HAP-1 (cell line): Measurements from ENCODE around the gene ZNF624.
"Not testable (repeated sequence)": the region's sequence is repeated elsewhere in the genome, so short reads cannot be mapped to it uniquely, and the experiment has no call there.

ENCODE experiments used
- DNase-seq, 2 experiments: peaks; one replicate each; pipeline ENCODE4 v3.0.0-alpha.2; 2016 to 2020; ENCODE audit warnings: low spot score in 2 of 2
- H3K27me3 ChIP-seq: fragments of 250-450 bp; sonication (Bioruptor Pico); 2 replicates; pipeline ENCODE4 v1.5.1; 2020; ENCODE audit warnings: low read depth, mild to moderate bottlenecking, moderate library complexity
- H3K36me3 ChIP-seq: fragments of 250-450 bp; sonication (Bioruptor Pico); replicated peaks from 2 replicates; pipeline ENCODE4 v1.5.1; 2020; ENCODE audit warnings: mild to moderate bottlenecking
- H3K4me1 ChIP-seq: fragments of 250-450 bp; sonication (Bioruptor Pico); 2 replicates; pipeline ENCODE4 v1.5.1; 2020; ENCODE audit warnings: mild to moderate bottlenecking
- H3K4me3 ChIP-seq: fragments of 250-450 bp; sonication (Bioruptor Pico); 2 replicates; pipeline ENCODE4 v1.5.1; 2020; ENCODE audit warnings: mild to moderate bottlenecking, moderate library complexity
- H3K9me3 ChIP-seq: fragments of 250-450 bp; sonication (Bioruptor Pico); 2 replicates; pipeline ENCODE4 v1.5.1; 2020; ENCODE audit warnings: mild to moderate bottlenecking, moderate library complexity
- in situ Hi-C: fragments of 300-500 bp; cut with MboI; formaldehyde crosslinking; loops from 3 replicates; pipeline ENCODE4 v1.14.3; 2020; ENCODE audit warnings: low sequenced_read_pairs, inconsistent platforms, mixed read lengths

Gene ZNF624

DNA sequence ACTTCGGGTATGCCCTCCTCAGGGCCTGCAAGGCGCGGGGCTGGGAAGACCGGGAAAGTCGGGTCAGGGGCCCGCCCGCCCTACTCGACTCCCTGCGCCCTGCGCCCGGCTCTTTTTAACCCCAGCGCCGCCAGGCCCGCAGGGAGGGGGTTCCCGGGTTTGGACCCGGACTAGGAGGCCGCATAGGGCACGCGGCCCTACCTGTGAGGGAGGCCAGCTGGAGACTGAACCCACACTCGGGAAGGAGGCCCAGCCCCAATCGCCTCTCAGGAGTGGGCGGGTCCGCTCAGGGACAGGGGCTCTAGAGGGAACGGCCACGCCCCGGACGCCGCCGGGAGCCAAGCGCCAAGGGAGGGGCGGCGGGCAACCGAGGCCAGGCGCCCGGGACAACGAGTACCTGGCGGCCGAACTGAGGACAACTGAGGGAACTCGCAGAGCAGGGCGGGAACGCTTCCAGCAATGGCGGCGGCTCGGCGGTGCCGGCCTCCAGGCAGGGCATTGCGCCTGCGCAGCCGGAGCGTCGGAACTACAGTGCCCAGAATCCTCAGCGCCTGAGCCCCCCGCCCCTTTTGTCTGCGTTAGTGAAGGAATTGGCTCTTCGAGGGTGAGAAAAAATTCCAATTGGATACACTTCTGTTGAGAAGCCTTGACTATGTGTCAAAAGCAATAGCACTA is at the start of gene ZNF624:
ZNF624 (minus strand) TSS at position 484 of the 675 bp plus-strand sequence.
- Histone ChIP-seq H3K4me1 (peaks cover 9% of the 10 kb centered on the region), H3K36me3 (no peaks in the 10 kb centered on the region), H3K9me3 (no peaks in the 10 kb centered on the region; the same call in 1 of the 2 replicates), H3K27me3 (no peaks in the 10 kb centered on the region), H3K4me3 (peak within 1 kb of the TSS; percentile 64)
- DNase-seq = peak; percentile 86 to 96
- in situ Hi-C loops = no loop called here

DNA sequence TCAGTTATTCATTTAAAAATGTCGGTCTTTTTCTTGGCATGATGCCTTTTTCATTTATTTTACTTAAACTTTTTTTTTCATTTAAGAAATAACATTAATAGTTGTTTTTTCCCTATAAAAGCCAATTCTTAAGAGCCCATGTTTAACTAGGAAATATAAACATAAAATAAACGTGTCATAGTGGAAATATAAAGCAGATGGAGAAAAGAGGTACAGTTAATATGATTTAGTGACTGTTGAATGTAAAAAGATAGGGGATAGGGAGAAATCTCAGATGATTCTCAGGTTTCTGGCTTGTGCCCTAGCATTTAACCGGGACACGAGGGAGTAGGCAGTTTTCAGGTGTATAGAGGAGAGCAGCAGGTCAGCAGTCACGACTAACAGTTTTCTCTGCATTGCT is 44.0 kb upstream of the ZNF624 start:
- H3K9me3 ChIP-seq, H3K4me1 ChIP-seq, H3K36me3 ChIP-seq, DNase-seq, H3K4me3 ChIP-seq, in situ Hi-C loops, H3K27me3 ChIP-seq: not testable (repeated sequence)

DNA sequence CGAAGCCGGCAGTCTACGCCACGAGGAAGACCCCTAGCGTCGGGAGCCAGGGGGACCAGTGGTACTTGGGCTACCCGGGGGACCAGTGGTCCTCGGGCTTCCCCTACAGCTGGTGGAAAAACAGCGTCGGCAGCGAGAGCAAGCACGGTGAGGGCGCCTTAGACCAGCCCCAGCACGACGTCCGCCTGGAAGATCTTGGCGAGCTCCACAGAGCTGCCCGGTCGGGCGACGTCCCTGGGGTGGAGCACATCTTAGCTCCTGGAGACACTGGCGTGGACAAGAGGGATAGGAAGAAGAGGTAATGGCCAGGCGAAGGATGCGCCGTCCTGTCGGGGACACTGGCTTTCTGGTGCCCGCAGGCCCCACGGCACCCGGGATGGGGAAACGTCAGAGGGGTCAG is 36.8 kb upstream of the ZNF624 start:
- in situ Hi-C loops, H3K4me1 ChIP-seq, H3K36me3 ChIP-seq, H3K27me3 ChIP-seq, H3K4me3 ChIP-seq, H3K9me3 ChIP-seq, DNase-seq: not testable (repeated sequence)

DNA sequence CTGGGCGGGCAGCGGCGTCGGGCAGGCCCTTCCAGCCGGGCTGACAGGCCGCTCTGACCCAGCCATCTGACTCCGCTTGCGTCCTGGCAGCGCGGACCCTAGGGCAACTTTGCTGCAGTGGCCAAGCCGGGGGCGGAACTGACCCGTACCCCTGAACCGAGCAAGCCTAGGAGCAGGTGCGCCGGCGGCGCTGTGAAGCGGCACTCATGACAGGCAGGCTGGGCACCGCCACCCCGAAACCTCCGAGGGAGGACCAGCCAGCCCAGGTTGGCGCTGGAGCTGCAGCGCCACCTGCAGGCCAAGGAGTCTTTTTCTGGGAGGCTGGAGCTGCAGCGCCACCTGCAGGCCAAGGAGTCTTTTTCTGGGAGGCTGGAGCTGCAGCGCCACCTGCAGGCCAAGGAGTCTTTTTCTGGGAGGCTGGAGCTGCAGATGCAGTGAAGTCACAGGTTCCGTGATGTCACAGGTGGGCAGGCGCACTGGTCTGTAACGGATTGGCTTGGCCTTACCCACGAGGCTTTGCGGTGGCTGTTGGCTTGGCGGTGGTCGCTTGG is 36.2 kb upstream of the ZNF624 start, which contains the start of gene CCDC144A:
CCDC144A (plus strand) TSS at position 511 of the 551 bp plus-strand sequence. CDS start 160 bp downstream, outside the sequence.
- DNase-seq = peak in 1 of 2 experiments; percentile 10
- in situ Hi-C loops, H3K4me3 ChIP-seq: not testable (repeated sequence)

DNA sequence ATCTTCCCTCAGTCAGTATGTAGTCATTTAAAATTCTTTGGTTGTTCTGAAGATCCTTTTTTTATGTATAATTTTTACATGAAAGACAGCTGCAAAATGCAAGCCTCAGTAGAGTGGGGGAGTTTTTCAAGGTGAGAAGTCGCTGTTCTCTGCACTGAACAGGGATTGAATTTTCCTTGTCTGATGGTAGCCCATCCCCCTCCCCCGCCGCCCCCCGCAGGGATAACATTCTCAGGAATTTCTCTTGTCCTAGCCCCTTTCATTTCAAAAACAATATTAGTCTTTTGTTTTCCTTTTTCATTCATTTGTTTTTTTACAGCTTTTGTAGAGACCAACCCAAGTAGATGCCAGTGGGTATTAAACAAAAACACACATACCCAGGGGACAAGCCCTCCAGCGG is 33.5 kb upstream of the ZNF624 start:
- H3K4me3 ChIP-seq, in situ Hi-C loops: not testable (repeated sequence)
- DNase-seq = peak in 1 of 2 experiments; percentile 65

More for the DNA sequence above, 36.2 kb upstream of the ZNF624 start, which contains the start of gene CCDC144A:
- not testable (repeated sequence) for H3K9me3 ChIP-seq, H3K27me3 ChIP-seq, H3K36me3 ChIP-seq, H3K4me1 ChIP-seq

DNA sequence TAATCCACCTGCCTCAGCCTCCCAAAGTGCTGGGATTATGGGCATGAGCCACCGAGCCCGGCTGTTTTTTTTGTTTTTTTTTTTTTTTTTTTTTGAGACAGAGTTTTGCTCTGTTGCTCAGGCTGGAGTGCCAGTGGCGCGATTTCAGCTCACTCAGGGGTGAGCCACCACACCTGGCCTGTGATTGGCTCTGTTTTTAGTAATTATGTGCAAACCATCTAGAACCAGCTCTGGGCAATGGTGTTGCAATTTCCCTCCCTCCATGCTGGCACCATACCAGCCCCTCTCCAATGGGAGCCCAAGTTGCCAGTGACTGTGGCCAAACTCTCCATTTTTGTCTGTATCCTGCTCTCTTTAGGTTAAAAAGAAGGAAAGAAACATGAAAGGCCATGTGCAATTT is 32.4 kb upstream of the ZNF624 start:
- in situ Hi-C loops, H3K4me1 ChIP-seq, H3K27me3 ChIP-seq, DNase-seq, H3K4me3 ChIP-seq, H3K9me3 ChIP-seq, H3K36me3 ChIP-seq: not testable (repeated sequence)

More for the DNA sequence above, 33.5 kb upstream of the ZNF624 start:
- not testable (repeated sequence) for H3K27me3 ChIP-seq, H3K36me3 ChIP-seq, H3K9me3 ChIP-seq, H3K4me1 ChIP-seq

GRCh38 chr17:16683290-16684138 is 29.9 kb upstream of the ZNF624 start:
- H3K4me3 ChIP-seq, in situ Hi-C loops, DNase-seq, H3K36me3 ChIP-seq, H3K9me3 ChIP-seq, H3K27me3 ChIP-seq, H3K4me1 ChIP-seq: not testable (repeated sequence)

- DNase-seq = no peak
- Histone ChIP-seq H3K9me3 (no peaks in the 10 kb centered on the region), H3K4me1 (no peaks in the 10 kb centered on the region), H3K4me3 (no peak overlapping the region), H3K27me3 (no peaks in the 10 kb centered on the region), H3K36me3 (no peaks in the 10 kb centered on the region)
- in situ Hi-C loops = no loop called here
Observed at GRCh38 chr17:16676676-16677268, 23.1 kb upstream of the ZNF624 start.

- H3K36me3 ChIP-seq, H3K27me3 ChIP-seq, DNase-seq, H3K9me3 ChIP-seq, H3K4me1 ChIP-seq, in situ Hi-C loops, H3K4me3 ChIP-seq: not testable (repeated sequence)
Observed at GRCh38 chr17:16666907-16667636, 13.4 kb upstream of the ZNF624 start.

DNA sequence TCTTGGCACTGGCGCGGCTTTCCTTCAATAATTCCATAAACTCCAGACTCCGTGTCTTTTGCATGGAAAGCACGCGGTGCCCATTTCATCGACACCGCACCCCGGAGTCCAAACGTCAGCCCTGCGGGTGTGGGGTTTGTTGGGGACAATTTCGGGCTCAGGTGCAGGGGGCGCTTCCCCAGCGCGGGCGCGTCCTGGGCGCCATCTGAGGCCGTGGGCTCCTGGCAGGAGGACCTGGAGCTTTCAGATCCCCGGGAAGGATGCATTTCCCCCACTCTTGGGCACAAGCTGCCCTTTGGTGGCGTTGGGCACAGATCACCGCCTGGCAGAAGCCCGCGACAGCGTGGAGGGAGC is 12.9 kb upstream of the ZNF624 start:
- DNase-seq, H3K27me3 ChIP-seq, H3K4me1 ChIP-seq, H3K36me3 ChIP-seq, H3K9me3 ChIP-seq, H3K4me3 ChIP-seq, in situ Hi-C loops: not testable (repeated sequence)

GRCh38 chr17:16662936-16663335 is 9.3 kb upstream of the ZNF624 start:
- Histone ChIP-seq H3K4me3 (no peak overlapping the region), H3K27me3 (peaks cover 1% of the 10 kb centered on the region; the same call in 1 of the 2 replicates), H3K36me3 (no peaks in the 10 kb centered on the region), H3K9me3 (no peaks in the 10 kb centered on the region), H3K4me1 (no peaks in the 10 kb centered on the region)
- in situ Hi-C loops = no loop called here
- DNase-seq = no peak

- no peaks in the 10 kb centered on the region; the same call in 1 of the 2 replicates for H3K27me3 ChIP-seq
- in situ Hi-C loops = no loop called here
Observed at GRCh38 chr17:16661217-16661616, 7.6 kb upstream of the ZNF624 start.

GRCh38 chr17:16652847-16653366 is 743 bp downstream of the ZNF624 start:
- no peaks in the 10 kb centered on the region for H3K36me3 ChIP-seq
- no peaks in the 10 kb centered on the region; the same call in 1 of the 2 replicates for H3K9me3 ChIP-seq
- in situ Hi-C loops = no loop called here
- H3K4me1 ChIP-seq = peaks cover 9% of the 10 kb centered on the region
- H3K4me3 ChIP-seq = peak overlapping the region; percentile 64
- DNase-seq = no peak
- no peaks in the 10 kb centered on the region for H3K27me3 ChIP-seq

More at GRCh38 chr17:16661217-16661616, 7.6 kb upstream of the ZNF624 start:
- Histone ChIP-seq H3K4me3 (no peak overlapping the region), H3K36me3 (no peaks in the 10 kb centered on the region), H3K4me1 (no peaks in the 10 kb centered on the region), H3K9me3 (no peaks in the 10 kb centered on the region)
- no peak for DNase-seq
